Naive thymus-derived CD4-positive, alpha-beta T cell (primary cell): ENCODE results near the gene EFEMP2. TPM values are rescaled to one million over a fixed set of nuclear protein-coding genes. Genes with fewer than 3 reads are reported as not detected.

Source experiments
- ATAC-seq: fragments of 150-1000 bp; cut with Tn5 transposase; 2 replicates; pipeline ENCODE4 v1.10.0; 2021; ENCODE audit warnings: mild to moderate bottlenecking, moderate library complexity
- CTCF ChIA-PET: fragments of 350-600 bp; sonication (Branson Sonifier 250); formaldehyde crosslinking; loops from one replicate; lab custom pipeline; 2021; ENCODE audit warnings: antibody characterized with exemption; lab: Charles Lee
- POLR2A ChIA-PET: fragments of 350-600 bp; sonication (Branson Sonifier 250); formaldehyde crosslinking; loops from one replicate; lab custom pipeline; 2021; ENCODE audit warnings: antibody characterized with exemption, inconsistent platforms; lab: Charles Lee
- DNase-seq, 9 donors: peaks; one replicate each; pipeline versions ENCODE4 v3.0.0 to v3.0.0-alpha.2; 2020 to 2022; ENCODE audit warnings: mixed read lengths in 1 of 9
- H3K27ac ChIP-seq: one replicate; pipeline ENCODE4 v1.7.0; 2013; ENCODE audit warnings: mild to moderate bottlenecking, low read depth, low read length, moderate library complexity
- H3K27me3 ChIP-seq, 2 donors: one replicate each; pipeline ENCODE4 v1.7.0; 2013; ENCODE audit warnings: low read length in 2 of 2, mild to moderate bottlenecking in 2 of 2, moderate library complexity in 2 of 2; ENCODE audit not compliant: control insufficient read depth in 2 of 2, insufficient read depth in 2 of 2
- H3K36me3 ChIP-seq, 3 experiments: 1 replicate in 2 of 3; 2 replicates in 1 of 3; pipeline ENCODE4 v1.7.0; 2013; ENCODE audit warnings: low read length in 3 of 3, mild to moderate bottlenecking in 3 of 3, moderate library complexity in 1 of 3; ENCODE audit not compliant: insufficient read depth in 3 of 3, control insufficient read depth in 2 of 3
- H3K4me1 ChIP-seq, 2 donors: one replicate each; pipeline ENCODE4 v1.7.0; 2013; ENCODE audit warnings: low read length in 2 of 2, mild to moderate bottlenecking in 2 of 2, moderate library complexity in 1 of 2; ENCODE audit not compliant: control insufficient read depth in 2 of 2, insufficient read depth in 2 of 2
- H3K4me3 ChIP-seq: 2 replicates; pipeline ENCODE4 v1.7.0; 2013; ENCODE audit warnings: mild to moderate bottlenecking, low read length
- H3K9me3 ChIP-seq, 3 experiments: 1 replicate in 2 of 3; 2 replicates in 1 of 3; pipeline ENCODE4 v1.7.0; 2013; ENCODE audit warnings: low read length in 3 of 3; ENCODE audit not compliant: control insufficient read depth in 2 of 3
- H3K27ac Mint-ChIP-seq, 9 donors: one replicate each; pipeline ENCODE4 v1.8.0; 2020 to 2022; ENCODE audit warnings: mixed read lengths in 9 of 9, mild to moderate bottlenecking in 8 of 9, moderate library complexity in 5 of 9, inconsistent platforms in 2 of 9
- H3K27me3 Mint-ChIP-seq, 5 donors: one replicate each; pipeline ENCODE4 v1.8.0; 2021 to 2022; ENCODE audit warnings: mixed read lengths in 5 of 5, mild to moderate bottlenecking in 1 of 5
- H3K36me3 Mint-ChIP-seq, 5 donors: one replicate each; pipeline ENCODE4 v1.8.0; 2020 to 2022; ENCODE audit warnings: mixed read lengths in 5 of 5, mild to moderate bottlenecking in 3 of 5, inconsistent platforms in 1 of 5
- H3K4me1 Mint-ChIP-seq, 7 donors: one replicate each; pipeline ENCODE4 v1.8.0; 2020 to 2022; ENCODE audit warnings: mixed read lengths in 7 of 7, mild to moderate bottlenecking in 3 of 7, inconsistent platforms in 1 of 7
- H3K4me3 Mint-ChIP-seq, 10 donors: one replicate each; pipeline ENCODE4 v1.8.0; 2020 to 2022; ENCODE audit warnings: mild to moderate bottlenecking in 10 of 10, mixed read lengths in 10 of 10, moderate library complexity in 6 of 10, inconsistent platforms in 2 of 10
- H3K9me3 Mint-ChIP-seq, 11 donors: one replicate each; pipeline ENCODE4 v1.8.0; 2020 to 2022; ENCODE audit warnings: mixed read lengths in 11 of 11, mild to moderate bottlenecking in 4 of 11, inconsistent platforms in 1 of 11, moderate library complexity in 1 of 11
- intact Hi-C, 2 donors: fragments of 100-400 bp; cut with micrococcal nuclease; formaldehyde crosslinking; loops; one replicate each; pipeline ENCODE4 v1.15.1; 2023
- polyA plus RNA-seq, 2 donors: library from polyadenylated mRNA; unstranded; fragments of 300-500 nt; fragmentation: Illumina TruSeq; gene quantifications; one replicate each; pipeline ENCODE4 v1.2.3, GENCODE V29; 2021
- total RNA-seq, 6 experiments: library from RNA in 5 of 6; stranded (reverse) in 5 of 6; gene quantifications; 1 replicate in 5 of 6; 2 replicates in 1 of 6; pipeline ENCODE4 v1.2.3 and lab custom pipeline; 2021 to 2026

EFEMP2 gene
- total and polyA plus RNA-seq, 7 experiments from 2014 or later = 0.40 to 16.0 (median 9.2) TPM

DNA sequence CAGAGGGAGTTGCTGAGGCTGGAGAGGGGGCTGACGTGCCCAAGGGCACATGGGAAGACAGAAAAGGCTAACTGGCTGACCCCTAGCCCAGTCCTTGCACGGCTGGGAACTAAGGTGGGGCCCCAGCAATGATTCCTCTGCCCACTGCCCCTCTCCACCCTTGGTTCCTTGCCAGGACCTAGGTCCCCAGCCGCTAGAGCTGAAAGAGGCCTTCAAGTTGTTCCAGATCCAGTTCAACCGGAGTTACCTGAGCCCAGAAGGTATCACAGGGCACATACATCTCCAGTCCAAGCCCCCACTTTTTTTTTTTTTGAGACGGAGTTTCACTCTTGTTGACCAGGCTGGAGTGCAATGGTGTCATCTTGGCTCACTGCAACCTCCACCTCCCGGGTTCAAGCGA lies 7.4 kb upstream of the EFEMP2 start:
- CTCF ChIA-PET = interaction anchor here (1.0 to 2.5 kb wide), 2 partner anchors 20 to 100 kb away, joined by 3 to 9 read pairs; partner anchors contain the start of gene MUS81
- H3K9me3 Mint-ChIP-seq = no peaks in the 10 kb centered on the region
- DNase-seq (no peak), ATAC-seq (no peak)
- peak overlapping the region in 8 of 10 donors; percentile 52 to 80 (median 68) for H3K4me3 Mint-ChIP-seq
- peak overlapping the region in 6 of 9 donors; percentile 75 to 92 (median 84) for H3K27ac Mint-ChIP-seq
- peaks cover 12 to 49% (median 28%) of the 10 kb centered on the region in 7 donors for H3K4me1 Mint-ChIP-seq
- peaks cover 29 to 33% of the 10 kb centered on the region in 2 donors for H3K4me1 ChIP-seq
- H3K27me3 ChIP-seq = no peaks in the 10 kb centered on the region
- POLR2A ChIA-PET = interaction anchor here (0.7 to 5.4 kb wide), 3 partner anchors 10 to 78 kb away, joined by 3 to 73 read pairs (median 47); partner anchors contain the start of genes CCDC85B, CFL1, FIBP and MUS81
- no peaks in the 10 kb centered on the region for H3K9me3 ChIP-seq
- peak overlapping the region; percentile 69 for H3K27ac ChIP-seq
- no peaks in the 10 kb centered on the region for H3K27me3 Mint-ChIP-seq
- intact Hi-C loops = no loop called here
- H3K4me3 ChIP-seq = peak overlapping the region; percentile 71
- H3K36me3 Mint-ChIP-seq = peaks cover 0 to 8% (median 3%) of the 10 kb centered on the region in 5 donors
- H3K36me3 ChIP-seq = peaks cover 0 to 27% (median 0%) of the 10 kb centered on the region in 3 experiments

DNA sequence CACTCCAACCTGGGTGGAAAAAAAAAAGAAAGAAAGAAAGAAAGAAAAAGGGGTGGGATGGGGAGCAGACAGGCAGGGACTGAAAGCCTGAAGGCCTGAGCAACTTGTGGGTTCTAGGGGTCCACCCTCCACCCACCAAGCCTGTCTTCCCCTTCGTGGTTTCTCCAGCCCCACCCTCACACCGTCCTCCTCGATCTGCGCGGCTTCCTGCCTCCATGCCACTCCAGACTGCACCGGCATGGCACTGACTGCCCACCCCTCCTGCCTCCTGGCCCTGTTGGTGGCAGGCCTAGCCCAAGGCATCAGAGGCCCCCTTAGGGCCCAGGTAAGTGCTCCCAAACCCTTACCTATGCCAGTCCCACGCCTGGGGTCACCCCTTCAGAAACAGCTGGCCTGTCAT lies 7.0 kb upstream of the EFEMP2 start, which contains the start of gene CTSW:
Gene CTSW (plus strand): TSS at position 221 of the 400 bp plus-strand sequence. CDS start 18 bp downstream, at position 239.
- H3K27ac ChIP-seq = peak within 1 kb of the TSS; percentile 69
- H3K36me3 Mint-ChIP-seq = peaks cover 0 to 8% (median 3%) of the 10 kb centered on the region in 5 donors
- H3K4me1 Mint-ChIP-seq = peaks cover 9 to 45% (median 24%) of the 10 kb centered on the region in 7 donors
- ChIA-PET CTCF (interaction anchor here (1.0 to 2.5 kb wide), 4 partner anchors 8 to 100 kb away, joined by 3 to 12 read pairs (median 8); partner anchors contain the start of genes FIBP and MUS81), POLR2A (interaction anchor here (0.7 to 5.4 kb wide), 4 partner anchors 10 to 79 kb away, joined by 3 to 73 read pairs (median 26); partner anchors contain the start of genes CCDC85B, CFL1, FIBP and MUS81)
- intact Hi-C loops = no loop called here
- H3K4me3 ChIP-seq = peak within 1 kb of the TSS; percentile 71
- no peaks in the 10 kb centered on the region for H3K27me3 Mint-ChIP-seq
- no peaks in the 10 kb centered on the region for H3K9me3 Mint-ChIP-seq
- ATAC-seq = peak; percentile 80
- H3K4me3 Mint-ChIP-seq = peak within 1 kb of the TSS in 8 of 10 donors; percentile 52 to 80 (median 68)
- H3K9me3 ChIP-seq = no peaks in the 10 kb centered on the region
- no peaks in the 10 kb centered on the region for H3K27me3 ChIP-seq
- peak within 1 kb of the TSS in 8 of 9 donors; percentile 80 to 92 (median 84) for H3K27ac Mint-ChIP-seq
- peaks cover 27 to 29% of the 10 kb centered on the region in 2 donors for H3K4me1 ChIP-seq
- H3K36me3 ChIP-seq = peaks cover 0 to 27% (median 0%) of the 10 kb centered on the region in 3 experiments
- DNase-seq = peak in 1 of 9 donors; percentile 47

DNA sequence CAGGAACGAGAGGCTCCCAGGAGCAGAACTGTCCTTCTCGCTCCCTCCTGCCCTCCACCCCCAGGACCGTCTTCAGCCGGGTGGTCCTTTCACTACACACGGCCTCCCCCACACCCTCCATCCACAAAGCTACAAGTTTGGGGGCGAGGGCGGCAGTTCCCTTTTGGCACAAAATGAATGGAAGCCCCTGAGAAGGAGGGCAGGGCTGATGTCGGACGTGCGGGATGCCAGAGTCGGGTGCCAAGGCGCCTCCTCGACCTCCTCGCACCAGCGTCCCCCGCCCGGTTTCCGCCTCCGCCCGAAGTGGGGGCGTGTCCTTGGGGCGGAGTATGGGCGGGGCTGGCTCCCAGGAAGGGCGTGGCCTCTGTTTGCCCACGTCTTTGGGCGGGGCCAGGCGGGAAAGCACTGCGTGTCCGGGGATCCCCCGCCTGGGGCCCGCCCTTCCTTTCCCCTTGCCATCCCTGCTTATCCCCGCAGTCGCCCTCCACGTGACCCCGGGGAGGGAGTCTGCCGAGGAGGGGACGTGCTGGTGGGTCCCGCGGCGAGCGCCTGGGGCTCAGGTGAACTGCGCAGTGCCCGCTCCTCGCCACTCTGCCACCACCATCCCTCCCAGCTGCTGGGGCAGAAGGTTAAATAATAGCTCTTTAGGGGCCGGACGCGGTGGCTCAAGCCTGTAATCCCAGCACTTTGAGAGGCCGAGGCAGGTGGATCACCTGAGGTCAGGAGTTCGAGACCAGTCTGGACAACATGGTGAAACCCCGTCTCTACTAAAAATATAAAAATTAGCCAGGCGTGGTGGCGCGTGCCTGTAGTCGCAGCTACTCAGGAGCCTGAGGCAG lies 937 bp upstream of the EFEMP2 start:
- CTCF ChIA-PET = interaction anchor here (0.8 to 2.1 kb wide), 6 partner anchors 11 to 97 kb away, joined by 3 to 24 read pairs (median 8); partner anchors contain the start of genes CCDC85B, FIBP and MUS81
- H3K36me3 Mint-ChIP-seq = peaks cover 0 to 5% (median 0%) of the 10 kb centered on the region in 5 donors
- peaks cover 10 to 22% of the 10 kb centered on the region in 2 donors for H3K4me1 ChIP-seq
- peak overlapping the region; percentile 88 for H3K27ac ChIP-seq
- H3K4me1 Mint-ChIP-seq = peaks cover 7 to 37% (median 18%) of the 10 kb centered on the region in 7 donors
- intact Hi-C loops = loop anchor here (1.0 to 5.0 kb wide), 6 partner anchors 11 to 969 kb away; partner anchors contain the start of genes FIBP (in 2 of the 2), CFL1 (in 1 of the 2), MUS81 (in 1 of the 2) and RCE1 (in 1 of the 2)
- ATAC-seq (peak; percentile 99), DNase-seq (peak; percentile 93 to 100 (median 97))
- POLR2A ChIA-PET = interaction anchor here (0.6 to 2.1 kb wide), 15 partner anchors 11 to 1847 kb away, joined by 3 to 63 read pairs (median 4); partner anchors contain the start of genes BANF1, C11orf68, CCDC85B and CFL1
- peak overlapping the region; percentile 84 to 97 (median 91) for H3K4me3 Mint-ChIP-seq
- H3K9me3 ChIP-seq = no peaks in the 10 kb centered on the region
- H3K27me3 Mint-ChIP-seq = peaks cover 0 to 3% (median 0%) of the 10 kb centered on the region in 5 donors
- no peaks in the 10 kb centered on the region for H3K27me3 ChIP-seq
- H3K27ac Mint-ChIP-seq = peak overlapping the region; percentile 71 to 92 (median 91)
- H3K9me3 Mint-ChIP-seq = no peaks in the 10 kb centered on the region
- no peaks in the 10 kb centered on the region for H3K36me3 ChIP-seq
- peak overlapping the region; percentile 75 for H3K4me3 ChIP-seq

DNA sequence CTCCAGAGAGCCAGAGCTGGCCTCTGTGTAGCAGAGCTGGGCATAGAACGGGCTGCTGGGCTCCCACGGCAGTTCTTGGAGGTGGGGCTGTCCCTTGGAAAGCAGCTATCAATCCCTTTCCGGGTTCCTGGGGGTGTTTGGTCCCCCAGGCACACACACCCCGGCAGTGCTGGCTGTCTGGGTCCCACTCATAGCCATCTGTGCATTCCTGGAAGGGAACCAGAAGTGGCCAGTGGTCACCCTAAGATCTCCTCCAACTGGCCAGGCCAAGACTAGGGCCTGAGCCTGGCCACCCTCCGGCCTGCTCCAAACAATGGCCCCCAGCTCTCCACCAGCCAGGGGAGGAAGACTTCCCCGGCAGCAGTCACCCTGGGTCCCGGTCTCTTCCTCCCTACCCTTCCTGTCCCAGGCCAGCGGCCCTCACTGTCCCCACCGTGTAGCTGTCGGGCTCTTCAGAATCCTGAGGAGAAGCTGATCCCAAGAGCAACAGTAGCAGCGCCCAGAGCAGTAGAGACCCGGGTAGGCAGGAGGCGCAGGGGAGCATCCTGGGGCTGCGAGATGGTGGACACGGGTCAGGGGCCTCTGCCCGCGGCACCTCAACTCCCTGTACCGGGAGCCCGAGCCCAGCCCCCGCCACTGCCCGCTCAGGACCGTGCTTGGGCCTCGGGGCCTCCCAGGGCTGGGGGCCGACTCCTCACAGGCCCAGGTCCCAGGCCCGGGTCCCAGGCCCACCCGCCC lies 620 bp downstream of the EFEMP2 start:
- Mint-ChIP-seq H3K4me1 (peaks cover 11 to 26% (median 16%) of the 10 kb centered on the region in 7 donors), H3K27ac (peak overlapping the region in 4 of 9 donors; percentile 31 to 49 (median 42))
- intact Hi-C loops = loop anchor here (2.0 to 5.0 kb wide), 3 partner anchors 13 to 970 kb away; partner anchors contain the start of genes FIBP (in 2 of the 2), CFL1 (in 1 of the 2) and RCE1 (in 1 of the 2)

DNA sequence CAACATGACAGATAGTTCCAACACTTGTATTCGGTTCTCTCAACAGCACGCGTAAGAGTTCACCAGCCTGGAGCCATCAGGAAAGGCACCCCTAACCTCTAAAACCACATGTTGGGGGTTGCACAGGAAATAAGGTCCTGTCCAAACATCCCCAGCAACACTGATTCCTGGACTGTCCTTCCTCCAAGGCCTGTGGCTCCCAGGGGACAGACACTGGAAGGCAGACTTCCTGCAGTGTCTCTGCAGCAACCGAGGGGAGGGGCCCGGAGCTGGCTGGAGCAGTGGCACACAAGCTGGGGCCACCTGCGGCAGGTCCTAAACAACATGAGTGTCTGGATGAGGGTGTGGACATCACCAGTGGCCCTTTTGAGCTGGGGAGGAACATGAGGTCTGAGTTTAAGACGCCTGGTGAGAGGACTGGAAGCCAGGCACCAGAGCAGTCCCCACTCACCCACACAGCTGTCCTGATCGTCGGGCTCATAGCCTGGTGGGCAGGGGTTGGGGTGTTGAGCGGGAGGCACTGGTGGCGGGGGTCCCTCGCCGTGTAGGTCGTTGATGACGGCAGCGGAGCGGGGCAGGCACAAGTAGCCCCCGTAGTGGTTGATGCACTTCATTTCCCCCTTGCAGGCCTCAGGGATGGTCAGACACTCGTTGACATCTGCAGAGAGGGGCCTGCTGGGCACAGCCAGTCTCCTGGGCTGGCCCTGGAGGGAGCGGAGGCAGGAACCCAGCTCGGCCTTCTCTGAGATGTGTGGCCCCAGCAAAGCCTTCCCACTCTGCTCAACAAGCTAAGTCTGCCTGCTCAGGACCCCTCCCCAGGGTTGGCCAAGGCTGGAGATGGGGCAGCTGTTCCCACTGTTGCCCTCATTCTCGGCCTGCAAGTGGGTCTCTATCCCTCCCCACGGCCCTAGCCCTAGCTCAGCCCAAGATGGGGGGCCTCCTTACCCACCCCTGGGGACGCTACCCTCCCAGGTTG lies 1.6 kb downstream of the EFEMP2 start:
- H3K4me1 ChIP-seq = peaks cover 10 to 19% of the 10 kb centered on the region in 2 donors
- no peak for ATAC-seq
- H3K36me3 ChIP-seq = peaks cover 0 to 12% (median 0%) of the 10 kb centered on the region in 3 experiments
- Mint-ChIP-seq H3K27ac (peak overlapping the region in 6 of 9 donors; percentile 31 to 94 (median 48)), H3K36me3 (peaks cover 0 to 7% (median 0%) of the 10 kb centered on the region in 5 donors), H3K4me3 (peak overlapping the region in 7 of 10 donors; percentile 14 to 68 (median 23)), H3K27me3 (peaks cover 0 to 3% (median 0%) of the 10 kb centered on the region in 5 donors), H3K4me1 (peaks cover 13 to 26% (median 16%) of the 10 kb centered on the region in 7 donors), H3K9me3 (no peaks in the 10 kb centered on the region)
- no peaks in the 10 kb centered on the region for H3K9me3 ChIP-seq
- ChIA-PET POLR2A (interaction anchor here (0.8 to 4.8 kb wide), 6 partner anchors 10 to 131 kb away, joined by 3 to 109 read pairs (median 4); partner anchors contain the start of genes BANF1, CCDC85B, CFL1 and EIF1AD), CTCF (interaction anchor here (0.8 to 4.7 kb wide), 3 partner anchors 11 to 256 kb away, joined by 3 to 38 read pairs (median 30); partner anchors contain the start of gene MUS81)
- H3K4me3 ChIP-seq = no peak overlapping the region
- H3K27me3 ChIP-seq = no peaks in the 10 kb centered on the region
- intact Hi-C loops = loop anchor here in 1 of 2 donors (5.0 kb wide), 1 partner anchor 971 kb away; the partner anchor contains the start of gene RCE1
- no peak overlapping the region for H3K27ac ChIP-seq
- DNase-seq = no peak

More for the DNA sequence above, 620 bp downstream of the EFEMP2 start:
- no peak overlapping the region for H3K27ac ChIP-seq
- DNase-seq (no peak), ATAC-seq (no peak)
- CTCF ChIA-PET = interaction anchor here (0.8 to 4.7 kb wide), 3 partner anchors 12 to 255 kb away, joined by 3 to 38 read pairs (median 30); partner anchors contain the start of gene MUS81
- H3K9me3 ChIP-seq = no peaks in the 10 kb centered on the region
- H3K4me3 ChIP-seq = no peak overlapping the region
- Mint-ChIP-seq H3K4me3 (peak overlapping the region in 9 of 10 donors; percentile 14 to 68 (median 29)), H3K27me3 (peaks cover 0 to 3% (median 0%) of the 10 kb centered on the region in 5 donors), H3K9me3 (no peaks in the 10 kb centered on the region), H3K36me3 (peaks cover 0 to 5% (median 0%) of the 10 kb centered on the region in 5 donors)
- POLR2A ChIA-PET = interaction anchor here (0.9 to 4.8 kb wide), 6 partner anchors 10 to 130 kb away, joined by 3 to 109 read pairs (median 4); partner anchors contain the start of genes BANF1, CCDC85B, CFL1 and EIF1AD
- H3K36me3 ChIP-seq = peaks cover 0 to 3% (median 0%) of the 10 kb centered on the region in 3 experiments
- peaks cover 10 to 19% of the 10 kb centered on the region in 2 donors for H3K4me1 ChIP-seq
- no peaks in the 10 kb centered on the region for H3K27me3 ChIP-seq
